ENCODE results near the gene IQGAP3. TPM values are rescaled to one million over a fixed set of nuclear protein-coding genes. Genes with fewer than 3 reads are reported as not detected.
A peak's percentile ranks its signal among the peaks of the same experiment; 100 is the strongest.
"Not testable (repeated sequence)": the region's sequence is repeated elsewhere in the genome, so short reads cannot be mapped to it uniquely, and the experiment has no call there.

IQGAP3 gene
- total RNA-seq, 1 experiment from 2014 or later = 34.8 TPM

DNA sequence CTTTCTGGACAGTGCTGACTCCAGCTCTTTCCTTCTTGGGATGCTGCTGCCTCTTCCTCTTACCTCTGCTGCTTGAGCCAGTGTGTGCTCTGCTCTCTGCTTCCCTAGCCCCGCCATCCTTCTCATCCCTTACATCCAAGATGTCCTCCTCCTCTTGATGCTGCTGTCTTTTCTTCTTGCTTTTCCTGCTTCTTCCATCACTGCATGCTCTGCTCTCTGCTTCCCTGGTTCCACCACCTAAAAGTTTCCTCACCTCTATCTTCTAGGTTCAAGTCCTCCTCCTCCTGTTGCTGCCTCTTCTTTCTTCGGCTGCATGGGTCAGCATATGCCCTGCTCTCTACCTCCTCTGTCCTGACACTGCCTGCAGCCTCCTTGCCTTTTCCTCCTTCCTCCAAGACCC is 22.7 kb upstream of the IQGAP3 start:
- DNase-seq (ENCODE audit: low read depth) = no peak
- in situ Hi-C loops (cut with HindIII; ENCODE audit: low pct_unique_long_range_greater_than_20kb, low sequenced_read_pairs) = no loop called here

DNA sequence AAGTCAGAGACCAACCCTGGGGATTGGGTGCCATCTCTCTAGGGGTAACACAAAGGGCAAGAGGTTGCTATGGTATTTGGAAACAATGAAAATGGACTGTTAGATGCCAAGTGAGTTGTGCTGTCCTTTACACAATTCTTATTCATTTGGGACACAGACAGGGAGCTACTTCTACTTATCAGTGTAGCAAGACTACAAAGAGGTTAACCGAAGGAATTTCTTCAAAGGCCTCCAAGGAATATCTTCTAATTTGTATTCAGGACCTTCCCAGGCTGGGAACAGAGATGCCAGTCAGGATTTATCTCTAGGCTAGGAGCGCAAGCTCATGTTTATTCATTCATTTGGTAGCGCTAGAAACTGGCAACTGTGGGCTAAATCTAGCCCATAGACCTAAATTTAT is 21.8 kb upstream of the IQGAP3 start:
- no peak for DNase-seq (ENCODE audit: low read depth)

DNA sequence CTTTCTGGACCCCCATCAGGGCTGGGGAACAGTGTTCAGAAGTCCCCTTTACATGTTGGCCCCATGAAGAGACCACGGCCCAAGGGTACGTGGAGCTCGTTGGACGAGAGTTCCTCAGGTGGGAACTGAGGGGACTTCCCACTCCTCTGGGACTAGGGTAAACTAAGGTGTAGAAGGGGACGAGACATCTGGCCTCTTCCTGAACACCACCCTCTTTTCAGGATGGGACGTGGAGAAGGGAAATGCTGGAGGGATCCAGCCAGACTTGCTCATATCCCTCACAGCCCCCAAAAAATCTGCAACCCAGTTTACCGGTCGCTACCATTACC is 21.3 kb upstream of the IQGAP3 start:
- in situ Hi-C loops (cut with HindIII; ENCODE audit: low pct_unique_long_range_greater_than_20kb, low sequenced_read_pairs) = no loop called here
- no peak for DNase-seq (ENCODE audit: low read depth)

More for the DNA sequence above, 21.8 kb upstream of the IQGAP3 start:
- in situ Hi-C loops (cut with HindIII; ENCODE audit: low pct_unique_long_range_greater_than_20kb, low sequenced_read_pairs) = no loop called here

DNA sequence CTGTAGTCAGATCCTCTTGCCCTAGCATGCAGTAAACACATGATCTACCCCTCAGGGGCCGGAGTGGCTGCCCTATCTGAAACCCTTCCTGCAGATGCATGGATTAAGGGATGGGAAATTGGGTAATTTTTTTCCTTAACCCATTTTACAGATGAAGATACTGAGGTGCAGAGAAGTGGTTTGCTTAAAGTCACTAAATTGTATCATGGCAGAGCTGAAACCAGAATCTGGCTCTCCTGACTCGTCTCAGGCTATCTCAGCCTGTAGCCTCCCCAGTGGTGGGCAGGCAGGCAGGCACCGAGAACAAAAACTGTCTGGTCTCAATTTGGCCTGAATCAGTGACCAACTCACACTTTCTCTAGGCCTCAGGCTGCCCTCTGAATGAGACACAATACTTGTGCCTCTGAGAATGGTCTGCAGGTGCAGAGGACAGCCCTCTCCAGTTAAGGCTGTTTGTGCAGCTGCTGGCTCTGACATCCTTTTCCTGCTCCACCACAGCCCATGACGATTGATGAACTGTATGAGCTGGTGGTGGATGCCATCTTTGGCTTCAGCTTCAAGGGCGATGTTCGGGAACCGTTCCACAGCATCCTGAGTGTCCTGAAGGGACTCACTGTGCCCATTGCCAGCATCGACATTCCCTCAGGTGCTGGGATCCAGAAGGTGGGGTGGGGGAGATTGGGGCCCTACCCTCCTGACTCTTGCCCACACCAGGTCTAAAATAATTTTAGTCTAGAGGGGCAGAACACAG is 20.7 kb upstream of the IQGAP3 start:
- no peak for DNase-seq (ENCODE audit: low read depth)
- in situ Hi-C loops (cut with HindIII; ENCODE audit: low pct_unique_long_range_greater_than_20kb, low sequenced_read_pairs) = no loop called here

DNA sequence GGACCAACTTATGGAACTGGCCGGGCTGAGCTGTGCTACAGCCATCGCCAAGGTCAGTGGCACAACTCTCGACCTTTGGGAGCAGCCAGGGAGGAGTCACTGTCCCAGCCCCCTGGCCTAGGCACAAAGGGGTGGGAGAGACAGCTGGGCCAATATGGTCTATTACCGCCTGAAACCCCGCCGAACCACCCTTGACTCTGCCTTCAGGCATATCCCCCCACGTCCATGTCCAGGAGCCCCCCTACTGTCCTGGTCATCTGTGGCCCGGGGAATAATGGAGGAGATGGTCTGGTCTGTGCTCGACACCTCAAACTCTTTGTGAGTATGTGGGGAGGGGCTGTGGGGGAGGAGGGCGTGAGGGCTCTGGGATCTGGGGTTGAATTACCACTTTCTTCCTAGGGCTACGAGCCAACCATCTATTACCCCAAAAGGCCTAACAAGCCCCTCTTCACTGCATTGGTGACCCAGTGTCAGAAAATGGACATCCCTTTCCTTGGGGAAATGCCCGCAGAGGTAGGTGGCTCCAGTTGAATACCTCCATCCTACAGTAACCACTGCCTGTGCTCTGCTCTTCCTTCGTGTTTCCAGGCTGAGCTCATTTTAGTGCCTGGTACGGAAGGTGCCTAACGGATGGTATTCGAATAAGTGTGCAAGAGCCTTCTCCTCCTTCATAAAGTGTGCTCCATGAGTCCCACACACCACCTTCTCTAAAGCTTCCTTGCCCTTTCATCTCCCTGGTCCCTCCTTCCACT is 20.0 kb upstream of the IQGAP3 start:
- no peak for DNase-seq (ENCODE audit: low read depth)

DNA sequence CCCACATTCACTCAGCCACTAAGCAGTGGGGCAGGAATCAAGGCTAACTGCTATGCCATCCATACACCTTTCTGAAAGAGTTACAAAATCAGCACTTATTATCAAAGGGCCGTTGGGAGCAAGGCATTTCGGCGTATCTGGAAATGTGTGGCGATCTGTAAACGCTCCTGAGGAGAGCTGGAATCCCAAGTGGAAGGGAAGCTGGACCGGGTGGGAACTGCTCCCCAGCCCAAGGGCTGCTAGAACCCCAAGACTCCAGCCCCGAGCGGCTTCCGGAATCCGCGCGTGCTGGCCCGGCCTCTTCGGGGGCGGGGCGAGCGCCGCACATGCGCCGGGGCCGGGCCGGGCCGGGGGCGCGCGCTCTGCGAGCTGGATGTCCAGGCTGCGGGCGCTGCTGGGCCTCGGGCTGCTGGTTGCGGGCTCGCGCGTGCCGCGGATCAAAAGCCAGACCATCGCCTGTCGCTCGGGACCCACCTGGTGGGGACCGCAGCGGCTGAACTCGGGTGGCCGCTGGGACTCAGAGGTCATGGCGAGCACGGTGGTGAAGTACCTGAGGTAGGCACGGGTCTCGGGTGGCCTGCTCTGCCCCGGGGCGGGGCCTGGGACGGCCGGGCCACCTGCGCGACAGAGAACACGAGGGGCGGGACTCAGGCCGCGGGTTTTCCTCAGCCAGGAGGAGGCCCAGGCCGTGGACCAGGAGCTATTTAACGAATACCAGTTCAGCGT is 19.2 kb upstream of the IQGAP3 start, which contains the start of gene NAXE:
Gene NAXE (plus strand): TSS at position 345 of the 726 bp plus-strand sequence. CDS start 29 bp downstream, at position 374.
- in situ Hi-C loops (cut with HindIII; ENCODE audit: low pct_unique_long_range_greater_than_20kb, low sequenced_read_pairs) = no loop called here
- peak; percentile 66 for DNase-seq (ENCODE audit: low read depth)

More for the DNA sequence above, 20.0 kb upstream of the IQGAP3 start:
- in situ Hi-C loops (cut with HindIII; ENCODE audit: low pct_unique_long_range_greater_than_20kb, low sequenced_read_pairs) = no loop called here

DNA sequence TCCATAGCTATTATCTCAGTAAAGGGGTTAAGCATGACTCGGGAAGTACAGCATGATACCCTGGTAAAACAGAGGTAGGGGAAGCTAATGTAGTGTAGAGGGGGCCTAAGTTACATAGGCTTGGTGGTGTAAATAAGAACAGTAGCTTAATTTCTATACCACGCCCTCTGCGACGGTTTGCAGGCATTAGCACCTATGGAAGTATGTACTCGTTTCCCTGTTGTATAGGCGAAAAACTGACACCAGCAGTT is 18.7 kb upstream of the IQGAP3 start:
- in situ Hi-C loops (cut with HindIII; ENCODE audit: low pct_unique_long_range_greater_than_20kb, low sequenced_read_pairs) = no loop called here
- no peak for DNase-seq (ENCODE audit: low read depth)

DNA sequence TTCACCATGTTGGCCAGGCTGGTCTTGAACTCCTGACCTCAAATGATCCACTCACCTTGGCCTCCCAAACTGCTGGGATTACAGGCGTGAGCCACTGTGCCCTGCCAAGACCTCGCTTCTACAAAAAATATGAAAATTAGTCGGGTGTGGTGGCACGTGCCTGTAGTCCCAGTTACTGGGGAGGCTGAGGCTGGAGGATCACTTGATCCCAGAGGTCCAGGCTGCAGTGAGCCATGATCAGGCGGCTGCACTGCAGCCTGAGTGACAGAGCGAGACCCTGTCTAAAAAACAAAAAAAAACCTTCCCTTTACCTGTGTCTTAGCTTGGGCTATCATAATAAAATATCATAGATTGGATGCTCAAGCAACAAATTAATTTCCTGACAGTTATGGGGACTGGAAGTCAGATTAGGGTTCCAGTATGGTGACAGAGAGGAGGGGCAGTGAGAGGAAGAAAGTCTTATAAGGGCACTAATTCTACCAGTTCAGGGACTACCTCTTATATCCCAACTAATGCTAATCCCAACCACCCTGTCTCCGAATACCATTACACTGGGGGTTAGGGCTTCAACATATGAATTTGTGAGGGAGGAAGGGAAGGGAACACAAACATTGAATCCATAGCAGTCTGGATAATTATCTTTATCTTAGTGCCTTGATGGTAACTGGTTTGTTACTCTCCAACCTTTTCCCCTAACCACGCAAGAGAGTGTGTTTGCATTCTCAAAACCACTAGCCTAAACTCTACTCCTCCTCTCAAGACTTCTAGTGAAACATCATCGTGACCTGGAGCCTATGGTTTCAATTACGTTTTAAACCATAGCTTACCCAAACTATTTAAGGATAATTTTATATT is 18.2 kb upstream of the IQGAP3 start:
- no peak for DNase-seq (ENCODE audit: low read depth)
- in situ Hi-C loops (cut with HindIII; ENCODE audit: low pct_unique_long_range_greater_than_20kb, low sequenced_read_pairs) = no loop called here

DNA sequence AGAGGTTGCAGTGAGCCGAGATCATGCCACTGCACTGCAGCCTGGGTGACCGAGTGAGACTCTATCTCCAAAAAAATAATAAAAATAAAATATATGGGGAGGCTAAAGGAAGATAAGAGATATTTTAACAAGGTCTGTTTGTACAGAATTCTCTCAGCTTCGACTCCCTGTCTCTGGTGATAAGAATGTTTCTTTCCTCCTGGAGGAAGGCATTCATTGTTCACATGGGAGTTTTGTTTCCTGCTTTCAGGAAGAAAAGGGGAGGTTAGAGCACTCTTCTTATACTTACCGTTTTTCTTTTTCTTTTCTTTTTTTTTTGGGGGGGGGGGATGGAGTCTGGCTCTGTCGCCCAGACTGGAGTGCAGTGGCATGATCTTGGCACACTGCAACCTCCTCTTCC is 17.2 kb upstream of the IQGAP3 start:
- in situ Hi-C loops (cut with HindIII; ENCODE audit: low pct_unique_long_range_greater_than_20kb, low sequenced_read_pairs) = no loop called here
- DNase-seq (ENCODE audit: low read depth) = no peak

DNA sequence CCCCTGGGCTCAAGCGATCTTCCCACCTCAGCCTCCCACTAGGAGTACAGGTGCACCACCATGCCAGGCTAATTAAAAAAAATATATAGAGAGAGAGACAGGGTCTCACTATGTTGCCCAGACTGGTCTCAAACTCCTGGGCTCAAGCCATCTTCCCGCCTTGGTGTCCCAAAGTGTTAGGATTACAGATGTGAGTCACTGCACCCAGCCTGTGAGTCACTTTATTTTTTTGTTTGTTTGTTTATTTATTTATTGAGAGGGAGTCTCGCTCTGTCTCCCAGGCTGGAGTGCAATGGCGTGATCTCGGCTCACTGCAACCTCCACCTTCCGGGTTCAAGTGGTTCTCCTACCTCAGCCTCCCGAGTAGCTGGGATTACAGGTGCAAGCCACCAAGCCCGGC is 15.6 kb upstream of the IQGAP3 start:
- in situ Hi-C loops (cut with HindIII; ENCODE audit: low pct_unique_long_range_greater_than_20kb, low sequenced_read_pairs); DNase-seq (ENCODE audit: low read depth): not testable (repeated sequence)

DNA sequence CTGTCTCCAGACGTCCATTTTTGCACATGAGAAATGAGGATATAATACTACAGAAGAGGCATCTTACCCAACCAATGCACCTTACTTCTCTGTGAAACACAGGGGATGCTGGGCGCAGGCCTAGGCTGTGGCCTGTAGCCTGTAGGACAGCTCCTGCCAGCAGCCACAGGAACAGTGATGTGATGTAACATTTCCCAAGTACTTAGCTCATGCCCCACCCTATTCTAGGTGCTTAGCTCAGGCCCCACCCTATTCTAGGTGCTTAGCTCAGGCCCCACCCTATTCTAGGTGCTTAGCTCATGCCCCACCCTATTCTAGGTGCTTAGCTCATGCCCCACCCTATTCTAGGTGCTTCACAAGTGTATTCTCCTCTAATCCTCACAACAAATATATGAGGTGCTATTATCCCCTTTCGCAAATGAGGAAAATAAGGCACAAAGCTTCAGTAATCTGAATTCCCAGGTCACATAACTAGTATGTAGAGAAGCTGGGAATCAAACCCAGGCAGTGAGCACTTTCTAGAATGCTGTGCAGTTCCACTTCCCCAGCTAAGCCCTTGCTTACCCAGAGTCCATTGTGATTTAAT is 14.6 kb upstream of the IQGAP3 start:
- DNase-seq (ENCODE audit: low read depth) = no peak
- in situ Hi-C loops (cut with HindIII; ENCODE audit: low pct_unique_long_range_greater_than_20kb, low sequenced_read_pairs) = no loop called here

DNA sequence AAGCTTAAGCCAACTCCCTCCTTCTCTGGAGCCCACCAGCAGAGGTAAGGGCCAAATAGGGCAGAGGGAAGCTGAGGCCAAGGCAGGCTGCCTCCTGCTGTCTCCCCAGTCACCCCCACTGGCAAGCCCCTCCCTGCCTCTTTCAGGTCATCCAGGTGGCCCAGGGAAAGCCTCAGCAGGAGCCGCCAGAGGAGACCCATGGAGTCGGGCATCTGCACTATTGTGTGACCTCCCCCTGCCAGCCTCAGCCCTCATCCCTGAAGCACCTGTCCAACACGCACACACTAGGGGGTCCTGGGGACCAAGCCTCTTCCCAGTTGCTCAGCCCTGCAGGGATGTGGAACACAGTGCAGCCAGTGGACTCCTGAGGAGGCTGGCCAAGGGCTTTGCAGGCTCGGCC is 14.0 kb upstream of the IQGAP3 start:
- no peak for DNase-seq (ENCODE audit: low read depth)
- in situ Hi-C loops (cut with HindIII; ENCODE audit: low pct_unique_long_range_greater_than_20kb, low sequenced_read_pairs) = no loop called here

DNA sequence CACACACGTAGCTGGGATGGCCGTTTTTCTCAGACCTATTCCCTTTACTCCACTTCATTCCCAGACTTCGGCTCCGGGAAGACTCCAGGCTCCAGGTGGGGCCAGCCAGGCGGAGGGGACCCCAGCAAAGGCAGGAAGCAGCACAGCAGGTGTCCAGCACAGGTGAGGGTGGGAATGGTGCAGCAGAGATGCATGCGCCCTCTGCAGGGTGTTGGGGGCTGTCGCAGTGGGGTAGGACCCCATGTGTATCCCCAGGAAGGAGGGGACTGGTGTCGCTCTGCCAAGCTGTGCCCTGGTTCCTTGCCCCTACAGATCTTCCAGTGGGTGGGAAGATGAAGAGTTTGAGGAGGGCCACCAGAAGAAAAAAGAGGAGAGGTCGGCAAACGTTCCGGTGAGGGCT is 12.4 kb upstream of the IQGAP3 start:
- no peak for DNase-seq (ENCODE audit: low read depth)
- in situ Hi-C loops (cut with HindIII; ENCODE audit: low pct_unique_long_range_greater_than_20kb, low sequenced_read_pairs) = no loop called here

DNA sequence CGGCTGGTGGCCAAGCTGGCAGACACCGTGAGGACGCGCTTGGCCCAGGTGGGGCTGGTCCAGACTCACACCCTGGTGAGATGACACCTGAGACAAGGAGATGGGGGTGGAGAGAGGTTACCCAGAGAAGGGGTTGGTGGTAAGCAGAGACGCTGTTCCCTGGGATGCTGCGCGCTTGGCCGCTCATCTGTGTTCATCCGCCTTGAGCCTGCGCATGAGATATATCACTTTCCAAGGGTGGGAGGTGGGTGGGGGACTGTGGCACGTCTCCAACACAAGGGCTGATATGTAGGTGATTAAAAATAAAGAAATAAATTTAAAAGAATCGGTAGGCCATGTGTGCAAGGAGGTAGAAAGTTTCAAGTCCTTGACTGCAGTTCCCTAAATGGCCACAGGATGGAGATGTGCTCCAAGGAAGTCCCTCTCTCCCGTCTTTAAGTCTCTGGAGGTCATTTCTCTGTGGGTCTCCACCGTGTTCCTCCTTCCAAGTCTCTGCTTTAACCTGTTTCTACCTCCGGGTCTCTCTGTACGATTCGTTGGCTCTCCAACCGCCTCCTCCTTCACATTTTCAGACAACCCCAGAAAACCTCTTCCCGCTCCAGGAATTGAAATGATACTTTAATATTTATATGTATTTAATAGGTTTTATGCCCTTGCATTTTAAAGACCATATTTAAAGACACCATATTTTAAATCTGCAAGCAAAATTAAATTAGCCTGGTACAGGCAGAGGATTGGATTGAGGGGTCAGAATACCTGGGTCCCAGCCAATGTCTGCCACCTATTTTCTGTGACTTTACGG is 11.7 kb upstream of the IQGAP3 start:
- DNase-seq (ENCODE audit: low read depth) = peak; percentile 87
- in situ Hi-C loops (cut with HindIII; ENCODE audit: low pct_unique_long_range_greater_than_20kb, low sequenced_read_pairs) = no loop called here

DNA sequence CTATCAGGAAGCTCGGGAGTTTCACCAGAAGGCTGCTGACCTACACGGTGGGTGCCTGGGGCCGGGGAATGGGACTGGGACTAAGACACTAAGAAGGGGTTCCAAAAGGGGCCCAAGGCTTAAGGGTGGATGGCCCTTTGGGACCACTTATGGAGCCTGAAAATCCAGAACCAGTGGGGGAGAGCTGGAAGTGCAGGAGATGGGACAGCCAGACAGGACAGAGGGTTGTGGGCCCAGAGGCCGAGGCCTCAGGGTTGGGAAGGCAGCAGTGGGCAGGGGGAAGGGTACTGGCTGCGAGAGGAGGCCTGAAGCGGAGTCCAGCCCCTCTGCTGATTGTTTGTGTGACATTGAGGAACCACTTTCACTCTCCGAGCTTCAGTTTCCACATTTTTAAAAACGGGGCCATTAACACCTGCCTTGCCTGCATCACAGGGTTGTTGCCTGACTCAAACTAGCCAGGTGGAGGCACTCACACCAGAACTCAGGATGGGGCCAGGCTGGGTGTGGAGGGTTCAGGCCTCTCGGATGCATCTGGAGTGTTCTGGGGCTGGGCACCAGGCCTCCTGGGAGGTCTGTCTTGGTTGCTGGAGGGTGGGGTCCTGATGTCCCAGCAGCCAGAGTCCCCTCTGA is 10.1 kb upstream of the IQGAP3 start:
- in situ Hi-C loops (cut with HindIII; ENCODE audit: low pct_unique_long_range_greater_than_20kb, low sequenced_read_pairs) = no loop called here

DNA sequence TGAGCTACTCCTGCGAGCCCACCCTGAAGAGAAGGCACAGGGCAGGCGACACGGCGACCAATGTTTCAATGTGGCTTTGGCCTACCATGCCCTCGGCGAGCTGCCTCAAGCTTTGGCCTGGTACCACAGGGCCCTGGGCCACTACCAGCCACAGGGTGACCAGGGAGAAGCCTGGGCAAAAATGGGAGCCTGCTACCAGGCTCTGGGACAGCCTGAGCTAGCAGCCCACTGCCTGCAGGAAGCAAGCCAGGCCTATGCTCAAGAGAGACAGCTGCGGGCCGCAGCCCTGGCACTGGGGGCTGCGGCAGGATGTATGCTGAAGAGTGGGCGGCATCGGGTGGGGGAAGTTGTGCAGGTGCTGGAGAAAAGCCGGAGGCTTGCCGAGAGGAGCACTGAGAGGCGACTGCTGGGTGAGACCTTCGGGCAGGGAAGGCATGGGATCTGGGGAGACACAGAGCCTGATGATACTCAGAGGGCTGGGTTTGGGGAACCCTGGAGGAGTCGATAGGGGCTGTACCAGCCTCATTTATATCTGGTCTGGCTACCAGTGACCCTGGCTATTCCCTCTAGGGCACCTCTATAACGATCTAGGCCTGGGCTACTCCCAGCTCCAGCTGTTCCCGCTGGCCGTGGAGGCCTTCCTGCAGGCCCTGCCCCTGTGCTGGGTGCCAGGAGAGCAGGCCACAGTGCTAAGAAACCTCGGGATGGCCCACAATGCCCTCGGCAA is 9.5 kb upstream of the IQGAP3 start:
- in situ Hi-C loops (cut with HindIII; ENCODE audit: low pct_unique_long_range_greater_than_20kb, low sequenced_read_pairs) = no loop called here
- no peak for DNase-seq (ENCODE audit: low read depth)

More for the DNA sequence above, 10.1 kb upstream of the IQGAP3 start:
- DNase-seq (ENCODE audit: low read depth) = no peak

Measured in Caki2 (cell line).